Left ventricle myocardium inferior (tissue), 1 donor: ENCODE results near the gene TRIM69. TPM values are rescaled to one million over a fixed set of nuclear protein-coding genes. Genes with fewer than 3 reads are reported as not detected.

Experiments used
- DNase-seq: peaks from one replicate; pipeline ENCODE4 v3.0.0-alpha.2; 2020
- H3K27ac ChIP-seq: fragments of 200-600 bp; replicated peaks from 2 replicates; pipeline ENCODE4 v1.8.0; 2021
- H3K27me3 ChIP-seq: fragments of 200-600 bp; 2 replicates; pipeline ENCODE4 v1.8.0; 2021; ENCODE audit warnings: low read depth
- H3K36me3 ChIP-seq: fragments of 200-600 bp; 2 replicates; pipeline ENCODE4 v1.8.0; 2021
- H3K4me1 ChIP-seq: fragments of 200-600 bp; 2 replicates; pipeline ENCODE4 v1.8.0; 2021
- H3K4me3 ChIP-seq: fragments of 200-600 bp; 2 replicates; pipeline ENCODE4 v1.8.0; 2021; ENCODE audit warnings: mild to moderate bottlenecking, moderate library complexity
- H3K9me3 ChIP-seq: fragments of 200-600 bp; replicated peaks from 2 replicates; pipeline ENCODE4 v1.8.0; 2021
- CTCF ChIP-seq: fragments of 200-600 bp; IDR thresholded peaks from 2 replicates; pipeline ENCODE4 v1.8.0; 2021; ENCODE audit warnings: antibody characterized with exemption, mild to moderate bottlenecking, borderline replicate concordance
- intact Hi-C: fragments of 100-400 bp; cut with micrococcal nuclease; formaldehyde crosslinking; loops from one replicate; pipeline ENCODE4 v1.11.0; 2022
- total RNA-seq: library from RNA; stranded (reverse); fragmentation: NEBNext Ultra II Directional; extraction: Animal tissue kit (Norgen Biotek cat#: 25700); gene quantifications from one replicate; pipeline ENCODE4 v1.2.1, GENCODE V29; 2021
- donor health status: DM: no; HTN: yes; CAD: no; lungs with severe emphysema.

Gene TRIM69
- total RNA-seq, 1 donor from 2014 or later: 57.6 TPM

- Histone ChIP-seq H3K36me3 (no peaks in the 10 kb centered on the region), H3K27ac (peak overlapping the region; percentile 12), H3K4me3 (no peak overlapping the region), H3K4me1 (no peaks in the 10 kb centered on the region), H3K9me3 (no peaks in the 10 kb centered on the region), H3K27me3 (no peaks in the 10 kb centered on the region)
- no peak for DNase-seq
- TF ChIP-seq CTCF: no peak
- intact Hi-C loops: no loop called here
These were observed 54.3 kb downstream of the TRIM69 start for GRCh38 chr15:44790656-44791055.

GRCh38 chr15:44792715-44793114, 56.4 kb downstream of the TRIM69 start:
- Histone ChIP-seq H3K36me3 (no peaks in the 10 kb centered on the region), H3K27ac (no peak overlapping the region), H3K27me3 (no peaks in the 10 kb centered on the region), H3K4me3 (no peak overlapping the region), H3K9me3 (no peaks in the 10 kb centered on the region), H3K4me1 (no peaks in the 10 kb centered on the region)
- intact Hi-C loops: no loop called here
- DNase-seq: no peak
- TF ChIP-seq CTCF: no peak

GRCh38 chr15:44794072-44794471, 57.7 kb downstream of the TRIM69 start:
- no peak for TF ChIP-seq CTCF
- Histone ChIP-seq H3K27ac (no peak overlapping the region), H3K27me3 (no peaks in the 10 kb centered on the region), H3K9me3 (no peaks in the 10 kb centered on the region), H3K36me3 (no peaks in the 10 kb centered on the region), H3K4me3 (no peak overlapping the region), H3K4me1 (no peaks in the 10 kb centered on the region)
- intact Hi-C loops: no loop called here
- DNase-seq: no peak

GRCh38 chr15:44796508-44796907, 60.2 kb downstream of the TRIM69 start:
- Histone ChIP-seq H3K36me3 (no peaks in the 10 kb centered on the region), H3K4me3 (no peak overlapping the region), H3K9me3 (no peaks in the 10 kb centered on the region), H3K4me1 (peaks cover 4% of the 10 kb centered on the region), H3K27me3 (no peaks in the 10 kb centered on the region), H3K27ac (no peak overlapping the region)
- intact Hi-C loops: no loop called here
- TF ChIP-seq CTCF: no peak
- no peak for DNase-seq

GRCh38 chr15:44798826-44799225, 62.5 kb downstream of the TRIM69 start:
- H3K4me1 ChIP-seq: peaks cover 11% of the 10 kb centered on the region
- no peak for DNase-seq
- peak; percentile 28 for TF ChIP-seq CTCF
- no peaks in the 10 kb centered on the region for H3K27me3 ChIP-seq
- intact Hi-C loops: no loop called here
- H3K9me3 ChIP-seq: no peaks in the 10 kb centered on the region
- no peak overlapping the region for H3K4me3 ChIP-seq
- H3K36me3 ChIP-seq: no peaks in the 10 kb centered on the region
- H3K27ac ChIP-seq: no peak overlapping the region

GRCh38 chr15:44801364-44801763, 65.0 kb downstream of the TRIM69 start:
- Histone ChIP-seq H3K9me3 (no peaks in the 10 kb centered on the region), H3K27me3 (no peaks in the 10 kb centered on the region), H3K4me3 (no peak overlapping the region), H3K27ac (no peak overlapping the region), H3K36me3 (no peaks in the 10 kb centered on the region), H3K4me1 (peaks cover 11% of the 10 kb centered on the region)
- TF ChIP-seq CTCF: no peak
- no peak for DNase-seq
- intact Hi-C loops: no loop called here
